IPS-NIHi7 (cell line): ENCODE data around the gene LIF.
"Not testable (repeated sequence)": the region's sequence is repeated elsewhere in the genome, so short reads cannot be mapped to it uniquely, and the experiment has no call there.

Experiments used
- DNase-seq: peaks from one replicate; pipeline ENCODE4 v3.0.0; 2012; ENCODE audit warnings: mixed read lengths; ENCODE audit errors: extremely low spot score

The LIF gene

DNA sequence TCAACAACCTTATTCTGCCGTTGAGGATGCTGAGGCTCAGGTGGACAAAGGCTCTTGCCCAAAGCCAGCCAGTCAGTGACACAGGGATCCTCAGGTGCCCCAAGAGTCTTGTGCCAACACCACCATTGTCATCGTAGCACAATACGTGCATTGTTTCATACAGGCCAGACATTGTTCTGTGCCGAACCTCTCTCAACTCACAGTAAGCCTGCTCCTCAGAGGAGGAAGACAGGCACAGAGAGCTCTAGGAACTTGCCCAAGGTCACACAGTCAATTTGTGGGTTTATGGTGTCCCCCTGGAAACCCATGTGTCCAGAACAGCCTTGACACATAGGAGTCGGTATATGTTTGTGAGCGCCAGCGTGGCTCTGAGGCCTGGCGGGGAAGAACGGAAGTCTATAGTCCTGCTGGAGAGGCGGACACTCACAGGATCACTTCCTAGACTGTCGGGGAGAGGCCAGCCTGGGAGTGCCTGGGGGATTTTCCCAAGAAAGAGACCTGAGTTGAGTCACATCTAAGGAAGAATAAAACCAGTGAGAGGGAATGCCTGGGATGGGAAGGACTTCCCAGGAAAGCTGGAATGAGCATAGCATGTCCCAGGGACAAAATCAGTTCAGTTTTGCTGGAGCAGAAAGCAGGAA is 20.2 kb downstream of the LIF start:
- no peak for DNase-seq

DNA sequence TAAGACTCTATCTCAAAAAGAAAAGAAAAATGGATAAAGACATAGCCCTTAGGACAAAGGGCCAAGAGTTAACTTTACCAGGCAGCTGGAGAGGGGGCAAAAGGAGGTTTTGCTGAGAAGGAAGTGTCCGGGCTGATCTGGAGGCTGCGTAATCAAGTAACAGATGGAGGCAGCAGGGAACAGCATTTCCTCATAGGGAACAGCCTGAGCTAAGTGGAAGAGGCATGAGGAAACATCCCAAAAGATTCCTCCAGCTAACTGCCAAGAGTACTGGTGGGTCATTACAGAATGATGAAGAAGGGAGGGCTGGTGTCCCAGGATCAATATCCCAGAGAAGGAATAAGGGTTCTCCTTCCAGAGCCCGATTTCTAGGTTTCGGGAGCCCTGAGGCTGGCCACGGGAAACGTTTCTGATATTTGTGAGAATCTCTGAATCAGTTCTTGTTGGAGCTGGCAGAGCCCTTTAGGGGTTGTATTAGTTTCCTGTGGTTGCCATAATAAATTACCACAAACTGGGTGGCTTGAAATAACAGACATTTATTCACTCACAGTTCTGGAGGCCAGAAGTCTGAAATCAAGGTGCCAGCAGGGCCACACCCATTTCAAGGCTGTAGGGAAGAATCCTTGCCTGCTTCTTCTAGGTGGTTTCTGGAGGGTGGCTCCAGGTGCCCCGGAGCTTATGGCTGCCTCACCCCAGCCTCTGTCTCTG is 21.2 kb downstream of the LIF start:
- no peak for DNase-seq

DNA sequence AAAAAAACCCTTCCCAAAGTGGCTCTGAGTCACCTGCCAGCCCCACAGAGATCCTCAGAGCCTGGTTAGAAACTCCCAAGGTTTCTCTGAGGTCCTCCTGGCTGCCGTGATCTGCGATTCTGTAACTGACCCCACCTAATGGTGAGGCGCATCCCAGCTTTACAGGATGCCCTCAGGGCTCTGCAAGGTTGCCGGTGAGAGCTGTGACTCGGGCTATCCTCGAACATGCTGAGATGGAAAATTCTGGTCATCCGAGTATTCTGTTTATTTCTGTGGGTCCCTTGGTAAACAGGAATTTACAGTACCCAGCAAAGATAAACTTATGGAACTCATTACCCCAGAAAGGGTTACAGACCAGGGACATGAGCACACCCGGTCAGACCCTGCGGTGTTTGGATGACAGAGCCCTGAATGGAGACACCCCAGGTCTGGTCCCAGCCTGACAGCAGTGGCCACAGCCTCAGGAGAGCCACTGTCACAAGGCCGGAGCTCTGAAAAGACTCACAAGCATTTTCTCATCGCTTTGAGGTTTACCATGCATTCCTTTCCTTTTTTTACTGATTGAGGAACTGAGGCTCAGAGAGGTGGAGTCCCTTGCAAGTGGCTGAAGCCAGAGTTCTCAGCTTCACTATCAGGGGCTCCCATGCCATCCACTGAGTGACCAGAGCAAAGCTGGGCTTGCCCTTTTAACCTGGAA is 22.2 kb downstream of the LIF start:
- DNase-seq = peak; percentile 62

DNA sequence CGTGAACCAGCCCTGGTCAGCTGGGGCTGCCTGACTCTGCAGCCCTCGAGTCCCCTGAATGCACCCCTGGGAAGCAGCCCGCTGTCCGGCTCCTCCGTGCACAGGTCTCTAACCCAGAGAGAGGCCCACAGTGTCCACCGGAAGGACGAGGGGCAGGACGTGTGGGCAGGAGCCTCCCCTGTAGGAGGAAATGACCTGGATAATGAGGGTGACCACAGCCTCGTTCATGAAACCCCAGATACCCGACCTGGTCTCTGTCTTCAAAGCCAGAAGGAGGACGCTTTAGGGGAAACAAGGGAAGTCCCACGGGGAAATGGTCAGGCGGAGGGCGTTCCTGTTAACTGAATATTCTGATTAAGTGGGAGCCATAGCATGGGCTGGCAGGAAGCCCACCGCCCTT is 23.3 kb downstream of the LIF start:
- DNase-seq = no peak

DNA sequence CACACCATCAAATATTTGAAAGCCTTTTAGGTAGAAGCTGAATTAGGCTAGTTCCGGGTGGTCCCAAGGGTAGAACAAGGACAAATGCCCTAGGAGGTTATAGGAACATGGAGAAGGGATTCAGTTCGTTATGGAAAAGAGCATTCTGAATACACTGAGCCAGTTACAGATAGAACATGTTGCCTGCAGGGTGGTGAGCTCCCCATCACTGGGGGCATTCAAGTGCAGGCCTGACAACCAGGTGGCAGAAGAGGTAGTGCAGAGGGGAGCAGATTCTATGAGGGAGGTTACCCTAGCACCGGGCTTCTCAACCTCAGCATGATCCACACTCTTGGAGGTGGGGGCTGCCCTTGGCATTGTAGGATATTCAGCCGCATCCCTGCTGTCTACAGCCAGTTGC is 24.2 kb downstream of the LIF start:
- no peak for DNase-seq

DNA sequence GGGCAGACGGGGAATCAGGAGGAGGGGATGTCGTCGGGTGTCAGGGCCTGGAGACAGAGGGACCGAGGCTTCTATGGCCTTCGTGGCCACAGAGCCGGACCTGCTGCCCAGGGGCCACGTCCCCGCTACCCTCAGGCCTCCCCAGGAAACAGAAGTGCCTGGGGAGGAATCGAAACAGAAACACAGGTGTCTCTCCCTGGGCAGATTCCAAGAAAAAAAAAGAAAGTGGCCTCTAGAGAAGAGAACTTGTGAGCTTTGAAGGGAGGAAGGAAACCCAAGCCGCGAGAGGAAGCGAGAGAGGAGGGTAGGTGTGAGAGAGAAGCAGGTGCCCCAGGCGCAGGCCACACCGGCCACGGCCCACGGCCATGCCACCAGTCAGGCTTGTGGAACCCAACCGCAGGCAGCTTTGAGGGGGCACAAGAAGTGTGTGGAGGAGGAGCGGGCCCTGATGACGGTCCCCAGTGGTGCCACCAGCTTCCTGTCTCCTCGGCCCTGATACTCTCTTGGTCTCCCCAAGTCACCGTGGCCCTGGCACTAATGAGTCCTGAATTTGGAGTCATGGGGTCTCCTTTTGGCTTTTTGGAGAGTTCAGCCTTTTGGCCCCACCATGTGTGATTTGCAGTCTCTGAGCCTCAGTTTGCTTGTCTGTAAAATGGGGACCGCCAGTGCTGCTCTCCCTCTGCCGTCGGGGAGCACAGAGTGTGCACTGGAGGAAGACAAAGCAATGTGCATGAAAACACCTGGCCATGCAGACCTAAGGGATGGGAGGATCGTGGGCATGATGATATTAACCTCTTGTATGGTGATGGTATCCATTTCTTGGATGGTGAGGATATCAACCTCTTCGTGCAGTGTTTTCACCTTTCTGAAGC is 25.2 kb downstream of the LIF start:
- DNase-seq = no peak

DNA sequence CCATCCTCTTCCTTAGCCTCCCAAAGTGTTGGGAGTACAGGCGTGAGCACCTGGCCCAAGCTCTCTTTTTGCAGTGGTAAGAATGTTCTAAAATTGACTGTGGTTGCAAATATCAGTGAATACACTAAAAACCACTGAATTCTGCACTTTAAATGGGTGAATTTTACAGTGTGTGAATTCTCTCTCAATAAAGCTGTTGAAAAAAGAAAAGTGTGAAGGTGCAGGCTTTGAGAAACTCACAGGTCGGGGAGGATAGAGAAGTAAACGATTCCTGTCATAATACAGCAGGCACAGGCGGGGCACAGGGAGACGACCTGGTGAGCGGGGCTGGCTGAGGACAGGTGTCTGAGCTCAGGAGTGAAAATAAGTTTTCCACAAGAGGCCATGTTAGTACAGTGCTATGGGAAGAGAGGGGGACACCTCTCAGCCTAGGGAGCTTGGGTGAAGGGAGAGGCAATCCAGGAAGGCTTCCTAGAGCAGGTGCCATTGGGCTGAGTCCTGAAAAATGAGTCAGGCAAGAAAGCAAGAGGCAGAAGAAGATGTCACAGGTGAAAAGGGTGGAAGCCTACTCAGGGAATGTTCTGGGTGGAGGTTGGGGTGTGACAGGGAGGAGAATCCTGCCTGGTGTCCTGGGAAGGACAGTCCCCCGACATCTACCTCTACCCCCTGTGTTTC is 26.1 kb downstream of the LIF start:
- DNase-seq = no peak

DNA sequence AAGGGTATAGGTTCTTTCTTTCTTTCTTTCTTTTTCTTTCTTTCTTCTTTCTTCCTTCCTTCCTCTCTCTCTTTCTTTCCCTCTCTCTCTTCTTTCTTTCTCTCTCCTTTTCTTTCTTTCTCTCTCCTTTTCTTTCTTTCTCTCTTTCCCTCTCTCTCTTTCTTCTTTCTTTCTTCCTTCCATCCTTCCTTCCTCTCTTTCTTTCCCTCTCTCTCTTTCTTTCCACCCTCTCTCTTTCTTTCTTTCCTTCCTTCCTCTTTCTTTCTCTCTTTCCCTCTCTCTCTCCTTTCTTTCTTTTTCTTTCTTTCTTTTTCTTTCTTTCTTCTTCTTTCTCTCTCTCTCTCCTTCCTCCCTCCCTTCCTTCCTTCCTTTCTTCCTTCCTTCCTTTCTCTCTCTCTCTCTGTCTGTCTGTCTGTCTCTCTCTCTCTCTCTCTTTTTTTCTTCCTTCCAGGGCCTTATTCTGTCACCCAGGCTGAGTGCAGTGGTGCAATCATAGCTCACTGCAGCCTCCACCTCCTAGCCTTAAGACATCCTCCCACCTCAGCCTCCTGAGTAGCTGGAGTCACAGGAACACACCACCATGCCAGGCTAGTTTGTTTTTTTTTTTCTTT is 26.8 kb downstream of the LIF start:
- DNase-seq = no peak

DNA sequence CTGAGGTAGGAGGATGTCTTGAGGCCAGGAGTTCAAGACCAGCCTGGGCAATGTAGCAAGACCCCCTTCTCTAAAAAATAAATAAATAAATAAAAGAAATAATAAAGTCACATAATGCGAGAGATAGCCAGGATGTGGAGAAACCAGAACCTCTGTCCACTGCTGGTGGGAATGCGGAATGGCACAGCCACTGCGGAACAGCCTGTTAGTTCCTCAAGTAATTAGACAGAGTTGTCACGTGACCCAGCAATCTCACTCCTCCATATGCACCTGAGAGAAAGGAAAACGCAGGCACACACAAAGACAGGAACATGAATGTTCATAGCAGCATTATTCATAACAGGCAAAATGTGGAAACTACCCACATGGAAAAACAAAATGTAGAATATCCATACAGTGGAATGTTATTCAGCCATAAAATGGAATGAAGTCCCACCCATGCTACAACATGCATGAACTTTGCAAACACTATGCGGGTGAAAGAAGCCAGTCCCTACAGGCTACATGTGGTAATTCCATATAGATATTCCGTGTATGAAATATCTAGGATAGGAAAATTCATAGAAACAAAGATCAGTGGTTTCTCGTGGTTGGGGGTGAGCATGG is 27.4 kb downstream of the LIF start:
- DNase-seq = no peak

DNA sequence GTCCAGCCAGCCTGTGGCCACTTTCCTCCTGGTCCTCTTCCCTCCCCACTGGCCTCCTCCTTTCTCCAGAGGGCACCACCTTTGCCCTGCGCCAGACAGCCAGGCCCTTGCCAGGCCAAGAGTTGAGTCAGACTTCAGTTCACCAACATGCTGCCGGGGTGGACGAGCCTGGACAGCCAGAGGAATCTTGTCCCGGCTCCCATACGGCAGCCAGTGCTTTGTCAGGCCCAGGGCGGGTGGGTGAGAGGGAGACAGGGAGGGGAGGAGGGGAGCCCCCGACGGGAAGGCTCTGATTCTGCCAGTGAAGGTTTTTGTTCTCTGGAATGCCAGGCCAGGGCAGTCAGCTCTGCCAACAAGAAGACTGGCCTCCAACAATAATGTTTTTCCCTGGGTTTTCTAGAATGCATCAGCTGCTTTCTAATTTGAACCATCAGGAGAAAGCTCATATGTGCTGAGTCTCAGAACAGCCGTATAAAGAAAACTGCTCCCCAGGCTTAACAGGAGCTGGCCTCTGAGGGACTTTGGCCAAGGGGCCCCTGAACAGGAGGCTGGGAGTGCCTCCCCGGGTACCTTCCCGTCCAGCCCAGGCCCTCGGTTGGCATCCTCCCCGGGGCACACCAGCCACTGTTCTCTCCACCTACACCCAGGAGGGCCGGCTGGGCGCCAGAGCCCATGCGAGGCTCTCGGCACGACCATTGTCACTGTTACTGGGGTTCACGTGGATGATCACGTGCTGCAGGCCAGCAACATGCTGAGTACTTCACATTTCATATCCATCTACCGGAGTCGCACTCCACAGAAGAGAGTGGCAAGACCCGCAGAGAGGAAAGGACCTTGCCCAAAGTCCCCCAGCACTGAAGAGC is 28.6 kb downstream of the LIF start:
- no peak for DNase-seq

DNA sequence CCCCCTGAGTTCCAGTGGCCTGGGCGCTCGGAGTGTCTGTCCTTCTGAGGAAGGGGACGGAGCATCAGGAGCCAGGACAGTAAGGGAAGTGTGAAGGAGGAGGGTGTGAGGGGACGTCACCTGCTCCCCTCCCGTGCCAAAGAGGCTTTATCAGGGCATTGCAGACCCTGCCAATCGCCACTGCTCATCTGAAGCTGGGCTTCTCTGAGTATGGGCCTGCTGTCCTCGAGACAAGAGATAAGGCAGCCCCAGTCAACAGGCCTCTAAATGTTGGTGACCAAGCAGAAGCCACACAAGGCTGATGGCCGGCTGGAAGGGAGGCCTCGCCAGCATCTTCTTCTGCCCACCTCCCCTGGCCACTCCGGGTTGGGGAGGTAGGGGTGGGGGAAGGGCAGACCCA is 29.8 kb downstream of the LIF start:
- no peak for DNase-seq

DNA sequence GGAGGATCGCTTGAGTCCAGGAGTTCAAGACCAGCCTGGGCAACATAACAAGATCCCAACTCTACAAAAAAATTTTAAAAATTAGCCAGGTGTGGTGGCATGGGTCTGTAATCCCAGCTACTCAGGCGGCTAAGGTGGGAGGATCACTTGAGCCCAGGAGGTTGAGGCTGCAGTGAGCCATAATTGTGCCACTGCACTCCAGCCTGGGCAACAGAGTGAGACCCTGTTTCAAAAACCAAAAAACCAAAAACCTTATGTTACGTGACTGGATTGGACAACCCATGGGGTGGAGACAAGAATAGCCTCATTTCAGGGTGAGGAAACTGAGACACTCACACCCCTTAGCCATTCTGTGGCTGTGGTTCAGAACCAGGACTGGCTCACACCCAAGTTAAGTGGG is 30.3 kb downstream of the LIF start:
- not testable (repeated sequence) for DNase-seq

DNA sequence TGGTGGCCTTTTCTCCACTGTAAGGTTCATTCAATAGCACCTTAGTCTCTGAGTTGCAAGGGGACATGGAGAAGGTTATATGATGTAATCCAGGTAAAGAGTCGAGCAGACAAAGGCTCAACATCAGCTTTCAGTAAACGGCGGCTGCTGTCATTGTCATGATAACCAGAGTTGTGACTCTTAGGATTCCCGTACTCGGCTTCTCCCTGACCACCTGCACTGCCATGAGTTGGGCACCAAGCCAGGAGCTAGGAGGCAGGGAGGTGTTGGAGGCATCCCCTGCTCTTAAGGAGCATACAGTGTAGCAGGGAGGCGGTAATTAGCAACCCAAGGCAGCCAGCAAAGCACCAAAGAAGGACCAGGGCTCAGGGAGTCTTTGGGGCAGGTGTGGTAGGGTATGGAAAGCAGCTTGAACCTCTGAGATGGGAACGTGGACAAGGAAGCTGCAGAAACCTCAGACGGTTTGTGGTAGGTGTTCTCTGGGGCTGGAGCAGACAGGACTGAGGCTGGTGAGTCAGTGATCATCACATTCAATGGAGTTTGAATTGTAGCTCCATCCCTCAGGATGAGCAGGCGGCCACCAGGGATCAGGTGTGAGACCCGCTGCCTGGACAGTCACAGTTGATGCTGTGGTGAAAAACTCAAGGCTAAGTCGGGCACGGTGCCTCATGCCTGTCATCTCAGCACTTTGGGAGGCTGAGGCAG is 31.7 kb downstream of the LIF start:
- no peak for DNase-seq

DNA sequence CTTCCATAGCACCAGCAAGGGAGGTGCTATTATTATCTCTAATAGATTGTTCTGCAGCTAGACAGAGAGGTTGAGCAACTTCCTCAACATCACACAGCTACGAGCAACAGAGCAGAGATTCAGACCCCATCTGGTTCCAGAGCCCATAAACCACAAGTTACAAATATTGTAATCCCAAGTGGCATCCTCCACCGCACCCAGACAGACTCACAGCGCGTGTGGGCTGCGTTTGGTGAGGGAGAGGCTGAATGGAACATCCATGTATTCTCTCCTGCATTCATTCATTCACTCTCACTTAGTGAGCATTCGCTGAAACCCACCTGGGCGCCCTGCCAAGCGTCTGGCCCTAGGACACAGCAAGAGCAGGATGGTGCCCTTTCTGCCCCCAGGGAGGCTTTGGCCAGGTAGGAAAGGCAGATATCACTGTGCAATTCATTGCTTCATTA is 33.5 kb downstream of the LIF start:
- DNase-seq = no peak

DNA sequence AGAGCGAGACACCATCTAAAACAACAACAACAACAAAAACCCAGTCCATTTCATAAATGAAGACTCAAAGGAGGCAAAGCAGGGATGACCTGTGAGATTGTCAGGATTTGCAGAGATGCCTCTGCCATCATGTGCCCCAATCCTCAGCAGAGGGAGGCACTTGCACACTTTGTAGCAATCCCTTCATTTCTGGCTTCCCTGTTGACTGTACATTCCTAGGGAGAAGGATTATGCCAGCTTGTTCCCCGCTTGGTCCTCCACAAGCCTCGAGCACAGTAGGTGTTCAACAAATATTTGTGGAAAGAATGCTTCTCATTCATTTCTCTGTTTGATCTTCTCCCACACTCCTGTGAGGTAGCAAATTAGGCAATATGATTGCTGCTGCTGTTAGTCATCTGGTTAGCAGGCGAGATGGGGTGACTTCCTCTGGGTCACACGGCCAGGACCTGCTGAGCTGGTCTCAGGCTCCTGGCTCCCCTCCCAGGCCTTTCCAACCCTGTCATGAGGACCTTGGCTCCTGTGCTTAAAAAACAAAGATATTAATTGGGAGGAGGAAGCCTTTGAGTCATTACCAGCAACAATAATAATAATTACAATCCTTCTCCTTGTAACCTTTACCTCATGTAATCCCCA is 34.1 kb downstream of the LIF start:
- no peak for DNase-seq

DNA sequence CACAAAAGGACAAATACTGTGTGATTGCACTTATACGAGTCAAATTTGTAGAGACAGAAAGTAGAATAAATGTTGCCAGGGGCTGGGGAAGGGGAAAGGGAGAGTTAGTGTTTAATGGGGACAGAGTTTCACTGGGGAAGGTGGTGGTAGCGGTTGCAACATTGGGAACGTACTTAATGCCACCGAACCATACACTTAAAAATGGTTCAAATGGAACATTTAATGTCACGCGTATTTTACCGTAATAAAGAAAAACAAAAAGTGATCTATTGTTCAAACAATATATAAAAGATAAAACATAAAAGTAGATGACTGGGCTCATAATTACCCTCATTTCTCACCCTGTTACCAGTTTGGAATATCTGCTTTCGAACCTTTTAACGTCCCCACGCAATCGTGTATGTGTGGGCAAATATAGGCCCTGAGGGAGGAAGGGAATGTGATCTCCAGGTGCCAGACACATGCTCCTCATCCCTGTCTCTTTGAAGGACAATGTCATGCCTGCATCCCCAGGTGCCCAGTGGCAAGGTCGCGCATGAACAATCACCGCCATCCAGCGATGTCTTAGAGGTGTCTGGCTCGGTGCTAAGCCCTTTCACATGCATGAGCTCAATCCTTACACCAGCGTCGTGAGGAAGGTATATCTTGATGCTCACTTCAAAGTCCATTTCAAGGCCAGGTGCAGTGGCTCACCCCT is 35.3 kb downstream of the LIF start:
- DNase-seq = no peak

DNA sequence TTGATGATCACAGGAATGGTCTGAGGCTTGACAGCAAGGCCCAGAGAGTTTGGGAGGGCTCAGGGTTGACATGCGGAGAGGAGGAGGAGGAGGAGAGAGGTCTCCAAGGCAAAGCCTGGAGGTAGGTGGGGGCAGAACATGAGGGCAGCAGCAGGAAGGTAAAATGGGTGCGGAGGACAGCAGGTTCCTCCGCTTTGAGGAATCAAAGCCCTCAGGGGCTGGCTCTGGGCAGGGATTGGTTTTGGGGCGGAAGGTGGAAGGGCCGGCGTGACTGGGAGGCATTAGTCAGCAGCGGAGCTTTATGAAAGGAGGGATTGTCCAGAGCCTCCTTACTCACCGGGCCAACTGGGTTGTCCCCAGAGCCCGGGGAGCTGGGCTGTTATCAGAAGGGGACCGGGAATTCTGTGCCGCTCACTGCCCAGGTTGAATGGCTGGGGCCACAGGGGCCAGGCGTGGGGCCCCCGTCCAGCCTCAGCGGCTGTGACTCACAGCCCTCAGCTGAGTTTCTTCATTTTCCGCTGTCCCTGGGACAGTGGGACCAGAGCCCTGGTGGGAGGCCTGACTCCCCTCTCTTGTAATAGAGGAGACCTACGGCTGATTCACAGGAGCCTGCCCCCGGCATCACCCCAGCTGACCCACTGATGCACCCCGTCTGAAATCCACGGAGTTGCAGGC is 36.2 kb downstream of the LIF start:
- DNase-seq = no peak
